ENCODE data around the gene TIGIT. TPM values are rescaled to one million over a fixed set of nuclear protein-coding genes. Genes with fewer than 3 reads are reported as not detected.

Gene TIGIT
- total RNA-seq, 1 donor from 2014 or later, result not detected

GRCh38 chr3:114356525-114356924, 62.7 kb downstream of the TIGIT start:
- peaks cover under 1% of the 10 kb centered on the region for H3K36me3 Mint-ChIP-seq (ENCODE audit: low read depth)
- no peak overlapping the region for H3K27ac Mint-ChIP-seq (ENCODE audit: unreplicated experiment)
- H3K4me1 Mint-ChIP-seq, result peaks cover 5% of the 10 kb centered on the region
- H3K27me3 Mint-ChIP-seq (ENCODE audit: low read depth), result no peaks in the 10 kb centered on the region
- no peaks in the 10 kb centered on the region for H3K9me3 Mint-ChIP-seq
- no peak for DNase-seq (ENCODE audit: low read depth, low spot score)
- TF ChIP-seq CTCF (conservative IDR thresholded peaks at IDR 0.05), result no peak
- H3K4me3 Mint-ChIP-seq, result no peak overlapping the region

Other genes with a start within 250 kb of the TIGIT start
- gene CCDC191, start 237.5 kb upstream of the TIGIT start, total RNA-seq, result 4.5 and 5.4 TPM in 2 replicates
- 40.2 and 46.5 TPM in 2 replicates for gene QTRT2, start 237.3 kb upstream of the TIGIT start, total RNA-seq
- not detected in 2 replicates for gene DRD3, start 115.0 kb upstream of the TIGIT start, total RNA-seq
- not detected in 2 replicates for gene ZNF80, start 56.5 kb upstream of the TIGIT start, total RNA-seq